ENCODE data around the gene GM2A. TPM values are rescaled to one million over a fixed set of nuclear protein-coding genes. Genes with fewer than 3 reads are reported as not detected.

GM2A gene
- total and polyA plus RNA-seq, 4 donors, result 31.3 to 78.7 (median 38.1) TPM

- Histone ChIP-seq H3K36me3 (ENCODE audit: control insufficient read depth in 4 of 4, insufficient read depth in 4 of 4, low read length in 4 of 4) (peaks cover 0 to 2% (median 0%) of the 10 kb centered on the region in 4 donors), H3K27ac (ENCODE audit: low read depth in 1 of 2, low read length in 1 of 2) (no peak overlapping the region), H3K9ac (ENCODE audit: insufficient read depth in 1 of 2, low read length in 2 of 2) (no peak overlapping the region), H3K9me3 (ENCODE audit: control insufficient read depth in 4 of 4, insufficient read depth in 3 of 4, low read length in 3 of 4) (no peaks in the 10 kb centered on the region), H3K27me3 (ENCODE audit: control insufficient read depth in 3 of 3, insufficient read depth in 3 of 3, low read length in 2 of 3) (peaks cover 0 to under 1% (median 0%) of the 10 kb centered on the region in 3 donors), H3K4me3 (no peak overlapping the region), H3K4me1 (ENCODE audit: control insufficient read depth in 5 of 5, insufficient read depth in 5 of 5, low read length in 5 of 5) (peaks cover 0 to 42% (median 9%) of the 10 kb centered on the region in 5 donors)
- DNase-seq (no peak), ATAC-seq (ENCODE audit: insufficient read depth, low FRiP score) (no peak)
- 79 to 83% methylated on average over 6 of the region's 6 CpGs for WGBS, 2 donors
- no peak for TF ChIP-seq CTCF (IDR thresholded peaks at IDR 0.05; ENCODE audit: control extremely low read depth, extremely low read depth)
These were observed 34.8 kb upstream of the GM2A start for GRCh38 chr5:151218177-151218576.

GRCh38 chr5:151219138-151219537, 33.8 kb upstream of the GM2A start:
- H3K27ac ChIP-seq (ENCODE audit: low read depth in 1 of 2, low read length in 1 of 2), result no peak overlapping the region
- no peaks in the 10 kb centered on the region for H3K9me3 ChIP-seq (ENCODE audit: control insufficient read depth in 4 of 4, insufficient read depth in 3 of 4, low read length in 3 of 4)
- DNase-seq, result no peak
- ATAC-seq (ENCODE audit: insufficient read depth, low FRiP score), result no peak
- H3K36me3 ChIP-seq (ENCODE audit: control insufficient read depth in 4 of 4, insufficient read depth in 4 of 4, low read length in 4 of 4), result peaks cover 0 to 2% (median 0%) of the 10 kb centered on the region in 4 donors
- WGBS, 2 donors, result 95 to 97% methylated on average over 9 of the region's 9 CpGs
- no peak overlapping the region for H3K4me3 ChIP-seq
- H3K27me3 ChIP-seq (ENCODE audit: control insufficient read depth in 3 of 3, insufficient read depth in 3 of 3, low read length in 2 of 3), result peaks cover 0 to 2% (median 0%) of the 10 kb centered on the region in 3 donors
- no peak overlapping the region for H3K9ac ChIP-seq (ENCODE audit: insufficient read depth in 1 of 2, low read length in 2 of 2)
- TF ChIP-seq CTCF (IDR thresholded peaks at IDR 0.05; ENCODE audit: control extremely low read depth, extremely low read depth), result no peak
- H3K4me1 ChIP-seq (ENCODE audit: control insufficient read depth in 5 of 5, insufficient read depth in 5 of 5, low read length in 5 of 5), result peaks cover 0 to 41% (median 4%) of the 10 kb centered on the region in 5 donors

GRCh38 chr5:151219789-151220188, 33.2 kb upstream of the GM2A start:
- peaks cover 0 to 38% (median 0%) of the 10 kb centered on the region in 5 donors for H3K4me1 ChIP-seq (ENCODE audit: control insufficient read depth in 5 of 5, insufficient read depth in 5 of 5, low read length in 5 of 5)
- H3K27ac ChIP-seq (ENCODE audit: low read depth in 1 of 2, low read length in 1 of 2), result no peak overlapping the region

More at GRCh38 chr5:151219789-151220188, 33.2 kb upstream of the GM2A start:
- H3K9ac ChIP-seq (ENCODE audit: insufficient read depth in 1 of 2, low read length in 2 of 2), result no peak overlapping the region
- DNase-seq (no peak), ATAC-seq (ENCODE audit: insufficient read depth, low FRiP score) (no peak)
- no peak for TF ChIP-seq CTCF (IDR thresholded peaks at IDR 0.05; ENCODE audit: control extremely low read depth, extremely low read depth)
- H3K4me3 ChIP-seq, result no peak overlapping the region
- WGBS, 2 donors, result 77 to 85% methylated on average over 7 of the region's 7 CpGs
- H3K36me3 ChIP-seq (ENCODE audit: control insufficient read depth in 4 of 4, insufficient read depth in 4 of 4, low read length in 4 of 4), result peaks cover 0 to 2% (median 0%) of the 10 kb centered on the region in 4 donors
- H3K27me3 ChIP-seq (ENCODE audit: control insufficient read depth in 3 of 3, insufficient read depth in 3 of 3, low read length in 2 of 3), result peaks cover 0 to 2% (median 0%) of the 10 kb centered on the region in 3 donors
- H3K9me3 ChIP-seq (ENCODE audit: control insufficient read depth in 4 of 4, insufficient read depth in 3 of 4, low read length in 3 of 4), result no peaks in the 10 kb centered on the region

Measured in lung (tissue), 12 donors.